Measurements from ENCODE around the gene TPM4.
A peak's percentile ranks its signal among the peaks of the same experiment; 100 is the strongest.

The TPM4 gene

DNA sequence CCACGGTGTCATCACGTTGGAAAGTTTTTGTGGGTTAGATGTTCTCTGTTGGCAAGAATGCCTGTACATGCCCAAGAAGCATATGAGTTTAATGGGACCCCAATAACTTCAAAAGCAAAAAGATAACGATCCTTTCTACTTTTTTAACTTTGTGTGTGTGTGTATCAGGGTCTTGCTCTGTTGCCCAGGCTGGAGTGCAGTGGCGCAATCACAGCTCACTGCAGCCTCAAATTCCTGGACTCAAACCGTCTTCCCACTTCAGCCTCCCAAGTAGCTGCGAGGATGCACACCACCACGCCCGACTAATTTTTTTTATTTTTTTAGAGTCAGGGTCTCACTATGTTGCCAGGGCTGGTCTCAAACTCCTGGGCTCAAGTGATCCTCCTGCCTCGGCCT lies 34.3 kb upstream of the TPM4 start:
- DNase-seq (ENCODE audit: low spot score): no peak

DNA sequence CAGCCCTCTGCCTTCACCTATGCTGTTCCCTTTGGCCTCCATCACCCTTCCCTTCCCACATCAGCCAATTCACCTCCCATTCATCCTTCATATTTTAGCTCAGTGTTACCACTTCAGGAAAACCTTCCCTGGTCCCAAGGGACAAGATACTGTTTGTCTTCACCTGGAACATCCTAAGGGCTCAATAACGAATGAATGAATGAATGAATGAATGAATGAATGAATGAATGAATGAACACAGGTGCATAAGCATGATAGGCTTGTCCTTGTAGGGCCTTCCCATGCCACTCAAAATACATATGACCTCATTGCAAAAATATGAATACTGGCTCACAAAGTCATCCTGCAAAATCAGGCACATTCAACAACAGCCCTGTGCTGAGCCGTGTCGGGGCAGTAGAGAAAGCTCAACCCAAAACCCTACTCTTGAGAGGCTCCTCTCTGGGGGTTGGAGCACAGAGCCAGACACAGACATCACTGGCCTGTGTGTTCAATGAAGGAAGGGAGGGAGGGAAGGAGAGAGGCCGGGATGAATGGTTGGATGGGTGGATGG lies 33.7 kb upstream of the TPM4 start:
- no peak for DNase-seq (ENCODE audit: low spot score)

GRCh38 chr19:16043156-16043757 lies 33.0 kb upstream of the TPM4 start:
- DNase-seq (ENCODE audit: low spot score): no peak

- DNase-seq (ENCODE audit: low spot score): no peak
Measured at GRCh38 chr19:16044746-16045145, 31.5 kb upstream of the TPM4 start.

- DNase-seq (ENCODE audit: low spot score): no peak
Measured at GRCh38 chr19:16045171-16045570, 31.1 kb upstream of the TPM4 start.

GRCh38 chr19:16045893-16046292 lies 30.4 kb upstream of the TPM4 start:
- no peak for DNase-seq (ENCODE audit: low spot score)

DNA sequence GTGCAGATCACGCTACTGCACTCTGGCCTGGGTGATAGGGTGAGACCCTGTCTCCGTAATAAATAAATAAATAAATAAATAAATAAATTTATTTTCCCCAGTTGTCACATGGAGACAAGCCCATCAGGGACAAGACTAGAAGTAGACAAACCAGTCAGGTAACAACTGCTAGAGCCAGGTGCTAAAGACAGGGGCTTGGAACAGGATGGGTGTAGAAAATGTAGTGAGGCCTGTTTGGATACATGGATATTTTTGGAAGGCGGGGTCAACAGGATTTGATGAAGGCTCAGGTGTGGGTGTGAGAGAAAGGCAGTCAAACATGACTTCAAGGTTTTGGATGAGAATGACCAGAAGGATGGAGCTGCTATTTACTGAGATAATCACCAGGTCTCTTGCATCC lies 27.7 kb upstream of the TPM4 start:
- no peak for DNase-seq (ENCODE audit: low spot score)

DNA sequence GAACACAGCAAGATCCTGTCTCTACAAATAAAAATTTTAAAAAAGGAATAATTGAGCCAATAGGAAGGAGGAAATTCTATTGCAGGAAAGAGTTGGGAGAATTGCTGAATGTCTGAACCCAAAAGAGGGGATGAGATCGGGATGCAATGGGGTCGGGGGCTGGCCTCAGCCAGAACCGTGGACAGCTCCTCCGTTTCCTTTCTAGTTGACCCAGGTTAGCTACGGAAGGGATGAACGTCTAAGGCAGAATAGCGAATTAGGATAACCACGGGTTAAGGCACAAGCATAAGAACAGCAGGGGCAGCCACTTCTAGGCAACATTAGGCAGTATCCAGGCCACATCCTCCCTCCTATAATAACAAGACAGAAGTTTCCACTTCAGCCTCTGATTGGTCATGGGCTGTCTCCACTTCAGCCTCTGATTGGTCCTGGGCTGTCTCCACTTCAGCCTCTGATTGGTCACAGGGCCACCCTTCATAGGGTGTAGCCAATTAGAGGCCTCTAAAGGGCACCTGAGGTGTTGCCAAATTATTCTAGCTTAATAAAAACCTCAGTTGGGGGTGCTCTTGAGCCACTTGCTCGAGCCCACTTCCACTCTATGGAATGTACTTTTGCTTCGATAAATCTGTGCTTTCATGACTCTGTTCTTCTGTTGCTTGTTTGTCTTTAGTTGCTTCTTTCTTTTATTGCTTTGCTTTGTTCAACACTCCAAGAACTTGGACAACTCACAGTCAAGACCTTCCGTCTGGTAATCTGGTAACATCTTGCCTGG lies 24.9 kb upstream of the TPM4 start:
- peak; percentile 5 for DNase-seq (ENCODE audit: low spot score)

- no peak for DNase-seq (ENCODE audit: low spot score)
Measured at GRCh38 chr19:16052353-16052752, 23.9 kb upstream of the TPM4 start.

DNA sequence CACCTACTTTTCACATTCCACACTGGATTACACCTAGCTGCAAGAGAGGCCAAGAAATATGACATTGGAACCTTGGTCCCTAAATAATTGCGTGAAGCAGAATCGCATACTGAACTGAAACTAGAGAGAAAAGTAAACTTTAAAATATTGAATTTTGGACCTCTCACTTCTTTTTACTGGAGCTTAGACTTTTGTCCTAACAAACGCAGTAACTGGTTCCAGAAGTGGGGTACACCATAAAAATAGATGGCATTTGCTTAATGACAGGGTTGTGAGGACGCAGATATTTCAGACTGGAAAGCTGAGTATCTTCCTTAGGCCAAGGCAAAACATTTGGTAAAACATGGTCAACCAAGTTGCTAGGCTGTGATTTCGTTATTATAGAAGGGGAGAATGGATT lies 19.2 kb upstream of the TPM4 start:
- DNase-seq (ENCODE audit: low spot score): no peak

DNA sequence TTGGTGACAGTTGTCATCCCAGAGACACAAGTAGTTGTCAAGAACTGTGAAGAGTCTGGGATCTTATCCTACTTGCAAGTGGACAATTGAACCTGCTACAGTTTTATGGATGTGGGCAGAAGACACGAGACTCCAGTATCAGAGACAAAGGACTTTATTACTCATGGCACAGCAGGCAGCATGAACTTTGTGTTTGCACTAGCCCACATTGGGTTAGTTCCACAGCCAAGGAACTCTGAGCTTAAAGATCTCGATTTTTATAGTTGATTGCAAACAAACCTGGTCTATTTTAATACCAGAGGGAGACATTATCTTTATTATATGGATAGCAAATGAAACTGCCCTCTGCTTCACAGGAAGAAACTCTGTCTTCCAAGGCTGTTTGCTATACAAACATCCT lies 16.0 kb upstream of the TPM4 start:
- no peak for DNase-seq (ENCODE audit: low spot score)

DNA sequence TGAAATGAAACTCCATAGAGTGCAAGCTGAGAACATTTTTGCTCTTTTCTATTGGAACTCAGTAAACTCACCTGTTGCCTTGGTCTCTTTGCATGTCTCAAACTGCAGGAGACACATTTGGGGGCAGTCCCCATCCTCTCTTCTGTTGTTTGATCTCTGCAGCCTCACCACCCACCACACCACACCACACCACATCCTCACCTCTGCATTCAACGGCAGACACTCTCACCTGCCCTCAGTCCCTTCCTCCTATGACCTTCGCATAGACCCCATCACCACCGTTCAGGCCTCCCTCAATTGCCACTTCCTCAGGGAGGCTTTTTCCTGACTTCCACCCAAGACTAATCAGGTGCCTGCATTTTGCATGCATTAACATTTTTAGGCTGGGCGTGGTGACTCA lies 14.4 kb upstream of the TPM4 start:
- no peak for DNase-seq (ENCODE audit: low spot score)

- DNase-seq (ENCODE audit: low spot score): peak; percentile 61
Measured at GRCh38 chr19:16062789-16063188, 13.5 kb upstream of the TPM4 start.

DNA sequence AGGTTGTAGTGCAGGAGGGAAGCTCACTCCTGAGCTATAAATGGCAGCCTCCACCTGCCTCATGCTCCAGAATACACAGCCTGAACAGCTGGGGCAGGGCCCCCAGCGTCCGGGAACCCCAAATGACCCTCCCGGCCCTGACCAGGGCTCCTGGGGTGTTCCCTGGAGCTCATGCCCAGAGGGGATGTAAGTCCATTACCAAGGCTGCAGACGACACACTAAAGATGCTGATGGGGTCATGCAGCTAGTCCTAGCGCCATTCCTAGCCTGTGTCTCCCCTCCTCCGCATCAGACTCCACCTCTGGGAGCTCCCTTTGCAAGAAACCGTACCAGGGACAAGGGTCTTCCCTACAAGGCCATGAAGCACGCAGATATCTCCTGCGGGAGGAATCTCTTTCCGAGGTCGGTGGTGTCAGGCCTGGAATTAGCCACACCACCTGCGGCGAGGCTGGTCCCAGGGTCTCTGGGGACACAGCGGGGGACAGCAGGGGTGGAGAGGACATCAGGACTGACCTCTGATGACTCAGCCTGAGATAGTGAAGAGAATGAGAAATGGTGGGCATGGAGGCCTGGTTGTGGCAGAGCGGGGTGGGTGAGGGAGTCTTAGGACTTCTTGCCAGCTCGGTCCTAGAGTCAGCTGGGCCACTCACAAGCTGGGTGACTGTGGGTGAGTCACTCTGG lies 11.9 kb upstream of the TPM4 start:
- DNase-seq (ENCODE audit: low spot score): no peak

GRCh38 chr19:16066611-16067104 lies 9.6 kb upstream of the TPM4 start:
- DNase-seq (ENCODE audit: low spot score): peak; percentile 11

DNA sequence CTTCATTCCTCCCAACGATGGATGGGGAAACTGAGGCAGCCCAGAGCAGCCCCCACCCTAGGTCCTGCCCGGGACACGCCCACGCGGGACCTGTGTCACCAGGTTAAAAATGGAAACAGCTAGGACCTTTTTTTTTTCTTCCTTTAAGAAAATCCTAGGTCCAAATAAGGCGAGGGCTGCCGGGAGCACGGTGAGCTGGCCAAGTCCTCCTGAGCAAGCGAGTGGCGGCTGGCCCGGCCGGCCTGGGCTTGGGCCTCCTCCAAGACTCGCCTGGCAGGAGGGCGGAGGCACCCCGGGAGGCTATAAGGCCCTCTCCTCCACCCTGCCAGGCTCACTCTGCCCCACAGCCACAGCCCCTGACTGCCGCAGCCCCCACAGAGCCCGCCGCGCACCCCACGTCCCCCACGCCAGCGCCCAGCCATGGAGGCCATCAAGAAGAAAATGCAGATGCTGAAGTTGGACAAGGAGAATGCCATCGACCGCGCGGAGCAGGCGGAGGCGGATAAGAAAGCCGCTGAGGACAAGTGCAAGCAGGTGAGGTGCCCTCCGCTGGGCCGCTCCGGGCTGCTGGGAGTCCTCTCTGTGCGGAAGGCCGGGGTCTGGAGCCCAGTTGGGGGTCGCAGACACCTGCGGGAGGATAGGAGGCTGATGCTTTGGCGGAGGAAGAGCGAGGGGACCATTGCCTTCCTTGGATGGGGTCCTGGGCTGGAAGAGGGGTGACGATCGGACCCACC lies 8.9 kb upstream of the TPM4 start:
- no peak for DNase-seq (ENCODE audit: low spot score)

GRCh38 chr19:16068696-16069259 lies 7.5 kb upstream of the TPM4 start:
- DNase-seq (ENCODE audit: low spot score): no peak

- DNase-seq (ENCODE audit: low spot score): no peak
Measured at GRCh38 chr19:16069813-16070365, 6.4 kb upstream of the TPM4 start.

GRCh38 chr19:16070366-16070990 lies 5.8 kb upstream of the TPM4 start:
- peak; percentile 36 for DNase-seq (ENCODE audit: low spot score)

DNA sequence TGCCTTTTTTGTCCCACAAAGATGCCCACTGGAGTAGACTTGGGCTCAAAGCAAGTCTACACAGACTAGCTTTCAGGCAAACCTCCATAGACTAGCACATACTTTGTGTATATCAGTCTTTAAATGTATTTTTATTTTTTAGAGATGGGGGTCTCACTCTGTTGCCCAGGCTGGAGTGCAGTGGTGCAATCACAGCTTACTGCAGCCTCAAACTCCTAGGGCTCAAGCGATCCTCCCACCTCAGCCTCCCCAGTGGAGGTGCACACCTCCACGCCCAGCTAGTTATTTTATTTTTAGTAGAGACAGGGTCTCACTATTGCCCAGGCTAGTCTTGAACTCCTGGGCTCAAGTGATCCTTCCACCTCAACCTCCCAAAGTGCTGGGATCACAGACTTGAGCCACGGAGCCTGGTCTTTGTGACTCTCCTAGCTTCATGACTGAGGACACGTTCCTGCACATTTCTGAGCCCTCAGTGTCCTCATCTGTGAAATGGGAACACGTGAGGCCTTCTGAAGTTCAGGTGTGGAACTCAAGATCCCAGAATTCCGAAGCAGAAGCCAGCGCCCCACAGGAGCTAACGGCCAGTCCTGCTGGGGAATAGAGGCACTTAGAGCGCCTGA lies 5.1 kb upstream of the TPM4 start:
- no peak for DNase-seq (ENCODE audit: low spot score)

DNA sequence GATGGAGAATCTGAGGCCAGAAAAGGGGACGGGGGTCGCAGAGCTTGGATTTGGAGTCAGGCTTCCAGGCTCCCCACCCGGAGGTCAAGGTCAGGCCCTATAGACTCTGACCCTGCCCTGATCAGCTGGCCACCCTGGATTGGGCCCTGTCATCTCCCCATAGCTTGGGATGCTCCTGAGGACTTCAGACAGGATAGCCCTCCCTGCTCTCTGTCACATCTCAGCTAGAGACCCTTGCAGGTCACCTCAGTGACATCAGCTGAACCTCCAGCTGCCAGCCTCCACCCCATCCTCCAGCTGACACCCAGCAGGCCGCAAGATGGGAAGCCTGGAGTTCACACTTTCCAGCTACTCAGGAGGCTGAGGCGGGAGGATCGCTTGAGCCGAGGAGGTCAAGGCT lies 2.8 kb upstream of the TPM4 start:
- DNase-seq (ENCODE audit: low spot score): no peak
